Motor neuron (in vitro differentiated cells): ENCODE results near the gene PRPSAP1. TPM values are rescaled to one million over a fixed set of nuclear protein-coding genes. Genes with fewer than 3 reads are reported as not detected.
A peak's percentile ranks its signal among the peaks of the same experiment; 100 is the strongest.
"Not testable (repeated sequence)": the region's sequence is repeated elsewhere in the genome, so short reads cannot be mapped to it uniquely, and the experiment has no call there.

ENCODE experiments used
- ATAC-seq, 8 experiments: fragments of 200-7000 bp; cut with Tn5 transposase; replicated peaks in 6 of 8; 2 replicates each; pipeline ENCODE4 v1.8.0; 2021; ENCODE audit warnings: mild to moderate bottlenecking in 8 of 8, moderate library complexity in 8 of 8
- H3K27ac ChIP-seq, 2 donors: fragments of 250-450 bp; sonication (Bioruptor Pico); 2 replicates each; pipeline ENCODE4 v1.9.0; 2021; ENCODE audit warnings: antibody characterized with exemption in 2 of 2, mild to moderate bottlenecking in 2 of 2, moderate library complexity in 1 of 2
- H3K4me1 ChIP-seq, 2 donors: fragments of 250-450 bp; sonication (Bioruptor Pico); replicated peaks in 1 of 2; 2 replicates each; pipeline ENCODE4 v1.6.1; 2021; ENCODE audit warnings: antibody characterized with exemption in 2 of 2, mild to moderate bottlenecking in 2 of 2, moderate library complexity in 1 of 2
- H3K4me3 ChIP-seq, 5 donors: fragments of 250-450 bp; sonication (Bioruptor Pico); 2 replicates each; pipeline ENCODE4 v1.9.0; 2021; ENCODE audit warnings: antibody characterized with exemption in 5 of 5, mild to moderate bottlenecking in 5 of 5, moderate library complexity in 4 of 5
- WGBS, 10 experiments: fragments of 450-650 bp; shearing (Covaris generic); methylation state at CpG; one replicate each; pipeline ENCODE4 v1.0.0; 2022; 5-methylcytosine and 5-hydroxymethylcytosine counted together
- in situ Hi-C, 9 experiments: fragments of 400-800 bp; cut with MboI; loops; one replicate each; pipeline ENCODE4 v1.15.0; 2021; ENCODE audit warnings: low sequenced_read_pairs in 9 of 9, low pct_unique_long_range_greater_than_20kb in 2 of 9; ENCODE audit not compliant: unreplicated experiment in 9 of 9
- total RNA-seq, 8 experiments: library from RNA; unstranded; fragments of 300-600 nt; gene quantifications; 2 replicates each; pipeline versions ENCODE4 v1.2.3 to v1.2.4, GENCODE V29; 2022

The PRPSAP1 gene
- total RNA-seq, 8 experiments from 2014 or later: 21.3 to 60.3 (median 44.3) TPM

DNA sequence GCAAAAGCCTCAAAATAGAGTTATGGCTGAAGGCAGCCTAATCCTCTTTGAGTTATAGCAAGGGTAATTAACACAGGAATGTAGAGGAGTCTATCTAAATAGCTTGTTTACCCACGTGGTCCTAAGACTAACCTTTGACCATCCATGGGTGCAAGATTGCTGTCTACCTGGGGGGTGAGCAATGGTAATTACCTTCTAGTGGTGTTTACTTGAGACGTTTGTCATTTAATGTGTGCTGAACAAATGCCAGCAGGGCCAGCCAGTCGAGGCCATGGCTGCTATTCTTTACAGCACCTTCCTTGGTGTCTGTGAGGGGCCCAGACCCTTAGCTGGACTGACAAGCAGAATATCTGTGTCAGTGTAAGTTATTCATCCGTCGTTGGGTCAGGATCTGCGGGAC is 13.9 kb upstream of the PRPSAP1 start:
- H3K4me1 ChIP-seq: peaks cover 9 to 19% of the 10 kb centered on the region in 2 donors
- ATAC-seq: no peak
- in situ Hi-C loops: no loop called here
- no peak overlapping the region for H3K27ac ChIP-seq
- WGBS, 10 experiments: 0 to 92% (median 83%) methylated on average over 1 to 2 of the region's 6 CpGs; no CpG with 5 or more reads in 7 of the 10 experiments
- no peak overlapping the region for H3K4me3 ChIP-seq

DNA sequence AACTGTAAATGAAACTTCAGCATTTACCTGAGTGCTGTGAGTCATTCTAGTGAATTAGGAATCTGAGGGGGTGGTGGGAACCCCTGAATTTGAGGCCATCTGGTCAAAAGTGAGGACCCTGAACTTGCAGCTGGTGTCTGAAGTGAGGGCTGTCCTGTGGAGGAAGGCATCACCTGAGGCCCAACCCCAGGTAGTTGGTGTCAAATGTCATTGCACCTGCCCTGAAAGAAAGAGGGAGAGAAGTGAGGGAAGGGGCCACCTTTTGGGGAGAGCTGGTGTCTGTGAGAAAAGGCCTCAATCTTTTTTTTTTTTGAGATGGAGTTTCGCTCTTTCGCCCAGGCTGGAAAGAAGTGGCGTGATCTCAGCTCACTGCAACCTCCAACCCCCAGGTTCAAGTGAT is 12.5 kb upstream of the PRPSAP1 start:
- WGBS, 10 experiments: 93 to 100% methylated on average over 1 to 3 of the region's 3 CpGs; no CpG with 5 or more reads in 8 of the 10 experiments
- Histone ChIP-seq H3K4me3 (no peak overlapping the region), H3K27ac (no peak overlapping the region), H3K4me1 (peaks cover 15 to 19% of the 10 kb centered on the region in 2 donors)
- in situ Hi-C loops: no loop called here
- no peak for ATAC-seq

DNA sequence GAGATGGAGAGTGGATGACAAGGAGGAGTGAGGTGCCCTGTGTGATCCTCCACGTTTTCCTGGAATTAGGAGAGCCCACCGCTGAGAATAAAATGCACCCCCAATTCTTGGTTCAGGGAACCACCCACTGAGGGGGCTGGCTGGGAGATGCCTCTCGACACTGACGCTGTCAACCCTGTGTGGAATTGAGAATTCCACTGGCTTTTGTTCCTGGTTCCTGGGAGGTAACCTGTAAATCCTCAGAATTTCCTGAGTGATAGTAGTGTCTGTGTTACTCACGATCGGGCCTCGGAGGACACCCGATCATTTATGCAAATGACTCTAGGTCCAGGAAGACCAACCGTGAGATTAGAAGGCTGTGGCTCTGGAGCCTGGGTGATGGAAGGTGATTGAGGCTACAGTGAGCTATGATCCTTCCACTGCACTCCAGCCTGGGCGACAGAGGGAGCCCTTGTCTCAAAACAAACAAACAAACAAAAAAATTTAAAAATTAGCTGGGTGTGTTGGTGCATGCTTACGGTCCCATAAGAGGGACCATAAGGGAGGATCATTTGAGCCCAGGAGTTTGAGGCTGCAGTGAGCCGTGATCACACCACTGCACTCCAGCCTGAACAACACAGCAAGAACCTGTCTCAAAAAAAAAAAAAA is 11.7 kb upstream of the PRPSAP1 start:
- H3K4me3 ChIP-seq: no peak overlapping the region
- ATAC-seq: peak in 3 of 8 experiments; percentile 5 to 23 (median 14)
- in situ Hi-C loops: no loop called here
- no peak overlapping the region for H3K27ac ChIP-seq
- peaks cover 15 to 19% of the 10 kb centered on the region in 2 donors for H3K4me1 ChIP-seq
- WGBS, 10 experiments: 20 to 92% (median 58%) methylated on average over 1 to 11 of the region's 12 CpGs

DNA sequence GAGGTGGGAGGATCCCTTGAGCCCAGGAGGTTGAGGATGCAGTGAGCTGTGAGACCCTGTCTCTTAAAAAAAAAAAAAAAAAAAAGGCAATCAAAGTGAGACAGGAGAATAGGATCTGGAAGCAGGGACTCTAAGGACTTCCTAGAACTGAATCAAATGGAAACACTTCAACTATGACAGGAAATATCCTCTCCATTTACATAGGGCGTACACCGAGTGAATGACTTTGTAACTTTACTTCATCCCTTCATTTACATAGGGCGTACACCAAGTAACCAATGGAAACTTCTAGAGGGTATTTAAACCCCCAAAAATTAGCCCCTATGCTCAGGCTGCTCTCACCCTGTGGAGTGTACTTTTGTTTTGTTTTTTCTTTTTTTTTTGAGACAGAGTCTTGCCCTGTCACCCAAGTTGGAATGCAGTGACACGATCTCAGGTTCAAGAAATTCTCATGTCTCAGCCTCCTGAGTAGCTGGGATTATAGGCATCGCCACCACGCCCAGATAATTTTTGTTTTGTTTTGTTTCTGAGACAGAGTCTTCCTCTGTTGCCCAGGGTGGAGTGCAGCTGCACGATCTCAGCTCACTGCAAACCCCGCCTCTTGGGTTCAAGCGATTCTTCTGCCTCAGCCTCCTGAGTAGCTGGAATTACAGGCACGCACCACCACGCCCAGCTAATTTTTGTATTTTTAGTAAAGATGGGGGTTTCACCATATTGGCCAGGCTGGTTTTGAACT is 9.6 kb upstream of the PRPSAP1 start:
- in situ Hi-C loops: no loop called here
- 0 to 100% (median 80%) methylated on average over 1 to 10 of the region's 11 CpGs for WGBS, 10 experiments
- no peak overlapping the region for H3K4me3 ChIP-seq
- H3K4me1 ChIP-seq: peaks cover 5 to 6% of the 10 kb centered on the region in 2 donors
- peak in 3 of 8 experiments; percentile 78 to 90 (median 86) for ATAC-seq
- no peak overlapping the region for H3K27ac ChIP-seq

DNA sequence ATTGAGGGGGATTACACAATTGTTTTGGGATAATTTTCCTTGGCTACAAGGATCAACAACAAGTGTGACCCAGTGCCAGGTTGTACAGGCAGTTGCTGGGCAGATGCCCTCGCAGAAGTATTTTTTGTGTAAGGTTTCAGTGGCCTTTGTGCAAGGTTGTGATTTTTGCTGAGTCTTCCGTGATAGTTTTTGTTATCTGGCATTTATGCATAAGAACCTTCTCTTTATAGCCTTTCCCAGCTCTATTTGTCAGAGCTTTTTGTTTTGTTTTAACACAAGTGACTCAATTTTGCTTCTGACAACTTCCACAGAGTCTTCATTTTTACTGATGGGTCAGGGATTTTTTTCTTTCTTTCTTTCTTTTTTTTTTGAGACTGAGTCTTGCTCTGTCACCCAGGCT is 6.7 kb upstream of the PRPSAP1 start:
- H3K27ac ChIP-seq: no peak overlapping the region
- H3K4me3 ChIP-seq: no peak overlapping the region
- peaks cover 2 to 6% of the 10 kb centered on the region in 2 donors for H3K4me1 ChIP-seq
- peak in 1 of 8 experiments; percentile 41 for ATAC-seq
- 20 to 100% (median 74%) methylated on average over 1 to 2 of the region's 2 CpGs; no CpG with 5 or more reads in 1 of the 10 experiments for WGBS, 10 experiments
- in situ Hi-C loops: no loop called here

DNA sequence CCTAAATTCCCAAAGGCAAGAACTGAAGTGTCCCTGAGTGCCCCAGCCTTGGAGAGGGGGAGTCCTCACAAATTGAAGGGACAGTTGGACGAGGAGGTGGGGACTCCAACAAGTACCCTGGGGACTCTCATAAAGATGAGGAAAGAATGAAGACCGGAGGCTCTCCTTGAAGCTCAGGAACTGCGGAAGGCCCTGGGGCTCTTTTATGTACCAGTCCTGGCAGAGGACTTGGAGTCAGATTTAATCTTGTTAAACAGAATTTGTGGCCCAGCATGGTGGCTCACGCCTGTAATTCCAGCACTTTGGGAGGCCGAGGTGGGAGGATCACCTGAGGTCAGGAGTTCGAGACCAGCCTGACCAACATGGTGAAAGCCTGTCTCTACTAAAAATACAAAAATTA is 6.1 kb upstream of the PRPSAP1 start:
- ATAC-seq, H3K27ac ChIP-seq, H3K4me3 ChIP-seq, H3K4me1 ChIP-seq, in situ Hi-C loops: not testable (repeated sequence)
- WGBS, 10 experiments: 40 to 100% (median 87%) methylated on average over 1 to 5 of the region's 6 CpGs; no CpG with 5 or more reads in 3 of the 10 experiments

DNA sequence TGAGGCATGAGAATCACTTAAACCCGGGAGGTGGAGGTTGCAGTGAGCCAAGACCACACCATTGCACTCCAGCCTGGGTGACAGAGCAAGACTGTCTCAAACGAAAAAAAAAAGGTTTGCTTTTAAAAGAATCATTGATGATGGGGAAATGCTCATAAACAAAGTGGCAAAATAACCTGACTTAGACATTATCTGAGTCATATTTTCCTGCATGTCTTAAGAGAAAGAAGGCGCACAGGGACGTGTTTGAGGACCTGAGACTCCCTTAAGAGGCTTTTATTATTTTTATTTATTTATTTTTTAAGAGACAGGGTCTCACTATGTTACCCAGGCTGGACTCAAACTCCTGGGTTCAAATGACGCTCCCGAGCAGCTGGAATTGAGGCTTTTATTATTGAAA is 5.7 kb upstream of the PRPSAP1 start:
- WGBS, 10 experiments: 67 to 97% (median 86%) methylated on average over 3 to 6 of the region's 6 CpGs; no CpG with 5 or more reads in 1 of the 10 experiments
- in situ Hi-C loops: no loop called here
- H3K4me3 ChIP-seq: no peak overlapping the region
- no peak for ATAC-seq
- peaks cover 5 to 6% of the 10 kb centered on the region in 2 donors for H3K4me1 ChIP-seq
- H3K27ac ChIP-seq: no peak overlapping the region

DNA sequence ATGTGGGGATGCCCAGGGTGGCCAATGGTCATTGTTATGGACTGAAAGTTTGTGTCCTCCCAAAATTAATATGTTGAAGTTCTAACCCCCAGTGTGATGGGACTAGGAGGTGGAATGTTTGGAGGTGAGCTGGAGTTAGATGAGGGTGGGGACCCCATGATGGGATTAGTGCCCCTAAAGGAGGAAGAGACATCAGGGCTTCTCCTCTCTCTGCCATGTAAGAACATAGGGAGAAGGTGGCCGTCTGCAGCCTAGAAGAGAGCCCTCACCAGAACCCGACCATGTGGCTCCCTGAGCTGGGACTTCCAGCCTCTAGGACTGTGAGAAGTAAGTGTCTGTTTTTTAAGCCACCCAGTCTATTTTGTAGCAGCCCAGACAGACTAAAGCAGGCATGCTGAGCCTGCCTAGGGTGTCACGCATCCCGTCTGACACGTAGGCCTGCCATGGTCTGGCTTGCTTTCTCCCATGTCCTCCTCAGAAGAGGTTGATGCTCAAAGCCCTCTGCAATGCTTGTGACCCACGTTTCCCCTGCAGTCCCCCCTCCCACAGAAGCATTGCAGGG is 4.0 kb upstream of the PRPSAP1 start:
- H3K4me1 ChIP-seq: peaks cover 5 to 7% of the 10 kb centered on the region in 2 donors
- H3K27ac ChIP-seq: no peak overlapping the region
- no peak overlapping the region for H3K4me3 ChIP-seq
- no peak for ATAC-seq
- WGBS, 10 experiments: 78 to 100% (median 94%) methylated on average over 2 to 5 of the region's 6 CpGs; no CpG with 5 or more reads in 7 of the 10 experiments
- in situ Hi-C loops: no loop called here

DNA sequence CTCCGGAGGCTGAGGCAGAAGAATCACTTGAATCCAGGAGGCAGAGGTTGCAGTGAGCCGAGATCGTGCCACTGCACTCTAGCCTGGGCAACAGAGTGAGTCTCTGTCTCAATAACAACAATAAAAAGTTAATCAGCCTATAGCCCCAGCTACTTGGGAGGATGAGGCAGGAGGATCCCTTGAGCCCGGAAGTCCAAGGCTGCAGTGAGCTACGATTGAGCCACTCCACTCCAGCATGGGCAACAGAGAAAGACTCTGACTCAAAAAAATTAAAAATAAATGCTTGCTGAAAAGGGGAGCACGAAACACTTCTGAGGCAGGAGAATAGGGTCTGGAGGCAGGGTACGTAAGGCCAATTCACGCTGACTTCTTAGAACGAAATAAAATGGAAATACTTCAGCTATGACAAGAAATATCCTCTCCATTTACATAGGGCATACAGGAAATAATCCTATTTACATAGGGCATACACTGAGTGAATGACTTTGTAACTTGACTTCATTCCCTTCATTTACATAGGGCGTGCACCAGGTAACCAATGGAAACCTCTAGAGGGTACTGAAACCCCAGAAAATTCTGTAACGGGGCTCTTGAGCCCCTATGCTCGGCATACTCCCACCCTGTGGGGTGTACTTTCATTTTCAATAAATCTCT is 3.2 kb upstream of the PRPSAP1 start:
- peak in 3 of 8 experiments; percentile 30 to 47 (median 37) for ATAC-seq
- Histone ChIP-seq H3K4me1 (peaks cover 5 to 7% of the 10 kb centered on the region in 2 donors), H3K27ac (no peak overlapping the region), H3K4me3 (no peak overlapping the region)
- in situ Hi-C loops: no loop called here
- 0 to 100% (median 42%) methylated on average over 2 to 12 of the region's 12 CpGs; no CpG with 5 or more reads in 1 of the 10 experiments for WGBS, 10 experiments

DNA sequence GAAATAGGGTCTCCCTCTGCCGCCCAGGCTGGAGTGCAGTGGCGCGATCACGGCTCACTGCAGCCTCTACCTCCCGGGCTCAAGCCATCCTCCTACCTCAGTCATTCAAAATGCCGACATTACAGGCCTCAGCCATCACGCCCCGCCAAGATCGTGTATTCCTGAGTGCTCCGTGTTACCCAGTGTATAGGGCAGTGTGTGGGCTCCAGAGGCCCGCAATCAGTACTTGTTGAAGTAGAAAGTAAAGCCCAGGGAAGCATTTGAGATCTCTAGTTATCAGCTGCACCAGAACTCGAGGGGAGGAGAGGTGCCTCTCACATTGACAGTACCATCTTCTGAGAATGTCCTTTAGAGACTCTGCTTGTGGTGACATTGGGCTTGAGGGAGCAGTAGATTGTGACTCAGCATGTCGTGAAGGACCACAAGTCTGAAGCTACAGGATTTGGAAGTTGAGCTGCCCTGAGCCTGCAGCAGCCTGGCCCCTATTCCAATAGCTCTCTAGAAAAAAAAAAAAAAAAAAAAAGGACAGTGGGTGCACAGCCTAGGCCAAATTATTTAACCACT is 1.1 kb upstream of the PRPSAP1 start:
- no peak for ATAC-seq

DNA sequence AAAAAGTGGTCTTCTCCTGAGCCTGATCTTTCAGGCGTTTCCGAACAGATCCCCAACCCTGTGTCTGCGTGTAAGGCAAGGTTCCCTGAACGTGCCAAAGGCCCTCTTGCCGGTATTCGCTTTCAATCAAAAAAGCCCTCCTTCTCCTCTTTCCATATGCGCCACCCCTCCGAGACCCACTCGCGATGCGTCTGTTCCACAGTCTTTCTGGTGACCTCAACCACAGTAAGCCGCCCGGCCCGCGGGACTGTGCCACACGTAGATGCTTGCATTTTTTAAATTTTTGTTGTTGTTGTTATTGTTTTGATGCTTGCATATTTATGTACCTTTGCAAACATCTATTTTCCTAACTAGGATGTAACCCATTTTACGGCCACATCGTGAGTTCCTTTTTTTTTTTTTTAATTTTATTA is 607 bp upstream of the PRPSAP1 start:
- Histone ChIP-seq H3K27ac (no peak overlapping the region), H3K4me3 (peak overlapping the region; percentile 63 to 87 (median 67)), H3K4me1 (peaks cover 2 to 5% of the 10 kb centered on the region in 2 donors)
- WGBS, 10 experiments: 0 to 28% (median 5%) methylated on average over 8 to 18 of the region's 18 CpGs
- in situ Hi-C loops: no loop called here
- ATAC-seq: peak in 5 of 8 experiments; percentile 0 to 14 (median 6)

More for the DNA sequence above, 1.1 kb upstream of the PRPSAP1 start:
- no peak overlapping the region for H3K4me3 ChIP-seq
- H3K27ac ChIP-seq: no peak overlapping the region
- WGBS, 10 experiments: 45 to 77% (median 62%) methylated on average over 5 to 13 of the region's 13 CpGs; no CpG with 5 or more reads in 1 of the 10 experiments
- in situ Hi-C loops: no loop called here
- H3K4me1 ChIP-seq: peaks cover 2 to 5% of the 10 kb centered on the region in 2 donors

DNA sequence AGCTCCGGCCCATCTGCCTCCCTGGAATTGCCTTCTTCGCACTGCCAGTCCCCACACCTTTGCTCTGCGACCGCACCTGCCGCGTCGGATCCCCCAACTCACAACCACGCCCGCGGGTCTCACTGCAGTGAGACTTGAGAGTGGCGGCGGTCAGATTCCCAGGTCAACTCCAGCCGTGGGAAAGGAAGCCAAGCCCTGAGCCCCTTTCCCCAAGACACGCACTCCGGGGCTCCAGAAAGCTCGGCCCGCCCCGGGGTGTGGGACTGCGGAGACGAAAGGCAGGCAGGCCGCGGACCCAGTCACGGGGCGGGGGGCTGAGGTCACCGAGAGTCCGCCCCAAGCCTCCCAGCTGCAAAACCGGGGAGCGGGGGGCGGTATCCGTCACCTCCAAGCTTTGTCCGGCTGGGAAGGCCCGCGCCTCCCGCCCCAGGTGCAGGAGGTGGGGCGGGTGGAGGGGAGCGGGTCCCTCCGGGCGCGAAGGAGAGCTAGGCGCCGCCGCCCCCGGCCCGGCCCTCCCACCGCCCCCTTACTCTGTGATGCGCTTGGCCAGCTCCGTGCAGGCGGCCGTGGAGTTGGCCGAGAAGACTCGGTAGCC is 615 bp downstream of the PRPSAP1 start:
- peak in 6 of 8 experiments; percentile 2 to 54 (median 27) for ATAC-seq
- Histone ChIP-seq H3K4me3 (peak overlapping the region; percentile 63 to 87 (median 67)), H3K27ac (peak overlapping the region; percentile 94 to 98), H3K4me1 (peaks cover 2 to 5% of the 10 kb centered on the region in 2 donors)
- WGBS, 10 experiments: 0 to 2% (median 0%) methylated on average over 1 to 9 of the region's 51 CpGs; no CpG with 5 or more reads in 7 of the 10 experiments
- in situ Hi-C loops: no loop called here
